CD14-positive monocyte (primary cell): ENCODE results near the gene RNASE13. TPM values are rescaled to one million over a fixed set of nuclear protein-coding genes. Genes with fewer than 3 reads are reported as not detected.

ENCODE experiments used
- DNase-seq, 3 donors: peaks; one replicate each; pipeline ENCODE4 v3.0.0-alpha.2; 2011 to 2022
- H2AFZ ChIP-seq: 2 replicates; pipeline ENCODE4 v1.6.0; 2012; ENCODE audit warnings: mild to moderate bottlenecking, low read depth, low read length, inconsistent platforms; ENCODE audit not compliant: insufficient read depth, poor library complexity, severe bottlenecking
- H3K27ac ChIP-seq, 2 donors: 1 replicate in 1 of 2; 2 replicates in 1 of 2; pipeline ENCODE4 v1.5.1; 2012 to 2013; ENCODE audit warnings: low read length in 2 of 2, control low read depth in 1 of 2, inconsistent platforms in 1 of 2, low read depth in 1 of 2, mild to moderate bottlenecking in 1 of 2
- H3K27me3 ChIP-seq, 2 donors: one replicate each; pipeline versions ENCODE4 v1.6.0 to v1.6.1; 2011 to 2013; ENCODE audit warnings: low read length in 2 of 2; ENCODE audit not compliant: control insufficient read depth in 2 of 2, insufficient read depth in 2 of 2
- H3K36me3 ChIP-seq, 2 donors: replicated peaks in 1 of 2; 1 replicate in 1 of 2; 2 replicates in 1 of 2; pipeline versions ENCODE4 v1.5.1 to v1.6.1; 2012 to 2013; ENCODE audit warnings: low read length in 2 of 2, control low read depth in 1 of 2, inconsistent platforms in 1 of 2, mild to moderate bottlenecking in 1 of 2; ENCODE audit not compliant: insufficient read depth in 2 of 2, control insufficient read depth in 1 of 2
- H3K4me1 ChIP-seq, 2 donors: 1 replicate in 1 of 2; 2 replicates in 1 of 2; pipeline versions ENCODE4 v1.5.1 to v1.6.1; 2012 to 2013; ENCODE audit warnings: low read length in 2 of 2, control low read depth in 1 of 2, inconsistent platforms in 1 of 2, mild to moderate bottlenecking in 1 of 2, moderate library complexity in 1 of 2; ENCODE audit not compliant: insufficient read depth in 2 of 2, control insufficient read depth in 1 of 2
- H3K4me2 ChIP-seq: replicated peaks from 2 replicates; pipeline ENCODE3; 2012; ENCODE audit warnings: low read length, moderate library complexity, mild to moderate bottlenecking; ENCODE audit not compliant: poor library complexity, severe bottlenecking; ENCODE audit errors: extremely low read depth
- H3K4me3 ChIP-seq, 3 experiments: fragments of 200-600 bp in 1 of 3; sonication (generic) in 1 of 3; replicated peaks in 1 of 3; 1 replicate in 2 of 3; 2 replicates in 1 of 3; pipeline ENCODE4 v1.5.1; 2011 to 2013; ENCODE audit warnings: low read length in 3 of 3, mild to moderate bottlenecking in 3 of 3, control low read depth in 2 of 3, low read depth in 2 of 3, inconsistent platforms in 1 of 3, moderate library complexity in 1 of 3
- H3K79me2 ChIP-seq: 2 replicates; pipeline ENCODE4 v1.6.0; 2012; ENCODE audit warnings: mild to moderate bottlenecking, control low read depth, inconsistent platforms, low read length, moderate library complexity; ENCODE audit not compliant: insufficient read depth
- H3K9ac ChIP-seq: 2 replicates; pipeline ENCODE4 v1.6.0; 2017; ENCODE audit warnings: low read length, mild to moderate bottlenecking; ENCODE audit not compliant: insufficient read depth, poor library complexity, severe bottlenecking
- H3K9me3 ChIP-seq, 2 donors: replicated peaks in 1 of 2; 1 replicate in 1 of 2; 2 replicates in 1 of 2; pipeline versions ENCODE4 v1.5.1 to v1.6.1; 2012 to 2013; ENCODE audit warnings: low read length in 2 of 2, control low read depth in 1 of 2; ENCODE audit not compliant: control insufficient read depth in 1 of 2, insufficient read depth in 1 of 2
- H4K20me1 ChIP-seq: 2 replicates; pipeline ENCODE4 v1.6.0; 2012; ENCODE audit warnings: mild to moderate bottlenecking, low read length, control low read depth, moderate library complexity; ENCODE audit not compliant: insufficient read depth
- H3K27ac Mint-ChIP-seq, 7 donors: one replicate each; pipeline ENCODE4 v1.8.0; 2020; ENCODE audit warnings: mild to moderate bottlenecking in 7 of 7, mixed read lengths in 7 of 7, moderate library complexity in 6 of 7, inconsistent platforms in 2 of 7
- H3K27me3 Mint-ChIP-seq, 3 donors: one replicate each; pipeline ENCODE4 v1.8.0; 2021 to 2022; ENCODE audit warnings: low read depth in 3 of 3, mild to moderate bottlenecking in 3 of 3, mixed read lengths in 3 of 3, moderate library complexity in 3 of 3, inconsistent platforms in 1 of 3
- H3K36me3 Mint-ChIP-seq, 2 donors: one replicate each; pipeline ENCODE4 v1.8.0; 2020; ENCODE audit warnings: mixed read lengths in 2 of 2, inconsistent platforms in 1 of 2, mild to moderate bottlenecking in 1 of 2
- H3K4me1 Mint-ChIP-seq: one replicate; pipeline ENCODE4 v1.8.0; 2020; ENCODE audit warnings: mild to moderate bottlenecking, mixed read lengths
- H3K4me3 Mint-ChIP-seq, 2 donors: one replicate each; pipeline ENCODE4 v1.8.0; 2020; ENCODE audit warnings: mild to moderate bottlenecking in 2 of 2, mixed read lengths in 2 of 2, moderate library complexity in 1 of 2
- H3K9me3 Mint-ChIP-seq, 7 donors: one replicate each; pipeline ENCODE4 v1.8.0; 2020 to 2022; ENCODE audit warnings: mixed read lengths in 7 of 7, mild to moderate bottlenecking in 6 of 7, moderate library complexity in 6 of 7, inconsistent platforms in 2 of 7
- WGBS: methylation state at CpG from one replicate; pipeline ENCODE4 v1.1.5; 2013; ENCODE audit warnings: missing lambda C conversion rate; ENCODE audit not compliant: insufficient coverage; 5-methylcytosine and 5-hydroxymethylcytosine counted together
- intact Hi-C, 2 donors: fragments of 100-400 bp; cut with micrococcal nuclease; formaldehyde crosslinking; loops; one replicate each; pipeline versions ENCODE4 v1.15.0 to v1.15.1; 2023
- polyA plus RNA-seq, 3 donors: library from polyadenylated mRNA; depleted of rRNA in 1 of 3; unstranded in 2 of 3; stranded (reverse) in 1 of 3; fragments of 300-500 nt in 2 of 3; fragments of >200 nt in 1 of 3; fragmentation: Illumina TruSeq in 2 of 3; gene quantifications; 1 replicate in 2 of 3; 2 replicates in 1 of 3; pipeline ENCODE4 v1.2.3, GENCODE V29; 2012 to 2021
- TF ChIP-seq, protein P1 (sequence below): fragments of 200-600 bp; IDR thresholded peaks from one replicate; pipeline ENCODE4 v1.8.0; 2022; ENCODE audit warnings: antibody characterized with exemption, mild to moderate bottlenecking

The RNASE13 gene
- polyA plus RNA-seq, 3 donors, result 0.39 TPM; not detected in 2

GRCh38 chr14:20989787-20990600 is 44.6 kb downstream of the RNASE13 start, which contains the start of gene METTL17:
Gene METTL17, plus strand, starts transcription at chr14:20989980. Its CDS starts 23 bp downstream, at chr14:20990003.
- Histone ChIP-seq H3K4me3 (peak within 1 kb of the TSS; percentile 72 to 97 (median 72)), H3K27me3 (no peaks in the 10 kb centered on the region), H3K4me2 (peak within 1 kb of the TSS; percentile 95), H3K9me3 (no peaks in the 10 kb centered on the region), H2AFZ (peak within 1 kb of the TSS; percentile 96), H3K4me1 (peaks cover 46 to 60% of the 10 kb centered on the region in 2 donors), H3K9ac (peak within 1 kb of the TSS; percentile 68), H3K36me3 (peaks cover 29 to 38% of the 10 kb centered on the region in 2 donors), H3K27ac (peak within 1 kb of the TSS; percentile 64 to 82), H3K79me2 (peaks cover 23% of the 10 kb centered on the region), H4K20me1 (peaks cover 4% of the 10 kb centered on the region)
- Mint-ChIP-seq H3K4me1 (peaks cover 55% of the 10 kb centered on the region), H3K27me3 (peaks cover 0 to 2% (median 2%) of the 10 kb centered on the region in 3 donors), H3K9me3 (no peaks in the 10 kb centered on the region), H3K36me3 (peaks cover 30 to 36% of the 10 kb centered on the region in 2 donors), H3K4me3 (peak within 1 kb of the TSS; percentile 92 to 93), H3K27ac (peak within 1 kb of the TSS; percentile 70 to 92 (median 90))
- TF ChIP-seq, protein P1, sequence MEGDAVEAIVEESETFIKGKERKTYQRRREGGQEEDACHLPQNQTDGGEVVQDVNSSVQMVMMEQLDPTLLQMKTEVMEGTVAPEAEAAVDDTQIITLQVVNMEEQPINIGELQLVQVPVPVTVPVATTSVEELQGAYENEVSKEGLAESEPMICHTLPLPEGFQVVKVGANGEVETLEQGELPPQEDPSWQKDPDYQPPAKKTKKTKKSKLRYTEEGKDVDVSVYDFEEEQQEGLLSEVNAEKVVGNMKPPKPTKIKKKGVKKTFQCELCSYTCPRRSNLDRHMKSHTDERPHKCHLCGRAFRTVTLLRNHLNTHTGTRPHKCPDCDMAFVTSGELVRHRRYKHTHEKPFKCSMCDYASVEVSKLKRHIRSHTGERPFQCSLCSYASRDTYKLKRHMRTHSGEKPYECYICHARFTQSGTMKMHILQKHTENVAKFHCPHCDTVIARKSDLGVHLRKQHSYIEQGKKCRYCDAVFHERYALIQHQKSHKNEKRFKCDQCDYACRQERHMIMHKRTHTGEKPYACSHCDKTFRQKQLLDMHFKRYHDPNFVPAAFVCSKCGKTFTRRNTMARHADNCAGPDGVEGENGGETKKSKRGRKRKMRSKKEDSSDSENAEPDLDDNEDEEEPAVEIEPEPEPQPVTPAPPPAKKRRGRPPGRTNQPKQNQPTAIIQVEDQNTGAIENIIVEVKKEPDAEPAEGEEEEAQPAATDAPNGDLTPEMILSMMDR, result peak; percentile 39
- DNase-seq, result peak; percentile 79 to 92 (median 86)
- intact Hi-C loops, result no loop called here
- WGBS, result under 1% methylated on average over 37 of the region's 42 CpGs

- no peaks in the 10 kb centered on the region for H3K27me3 ChIP-seq
- peak overlapping the region; percentile 68 for H3K9ac ChIP-seq
- peak overlapping the region; percentile 41 for H2AFZ ChIP-seq
- Mint-ChIP-seq H3K9me3 (no peaks in the 10 kb centered on the region), H3K4me1 (peaks cover 57% of the 10 kb centered on the region), H3K27me3 (peaks cover 0 to 2% (median 2%) of the 10 kb centered on the region in 3 donors), H3K27ac (peak overlapping the region; percentile 70 to 92 (median 90)), H3K36me3 (peaks cover 24 to 30% of the 10 kb centered on the region in 2 donors), H3K4me3 (peak overlapping the region; percentile 92 to 93)
- peak overlapping the region; percentile 95 for H3K4me2 ChIP-seq
- DNase-seq, result no peak
- H3K4me1 ChIP-seq, result peaks cover 50 to 63% of the 10 kb centered on the region in 2 donors
- 0% methylated on average over 1 of the region's 11 CpGs for WGBS
- peaks cover 24 to 32% of the 10 kb centered on the region in 2 donors for H3K36me3 ChIP-seq
- TF ChIP-seq, protein P1, result no peak
- H3K27ac ChIP-seq, result peak overlapping the region; percentile 64 to 72
- no peaks in the 10 kb centered on the region for H3K9me3 ChIP-seq
- peaks cover 23% of the 10 kb centered on the region for H3K79me2 ChIP-seq
- intact Hi-C loops, result no loop called here
- H3K4me3 ChIP-seq, result peak overlapping the region; percentile 72 to 97 (median 72)
- H4K20me1 ChIP-seq, result peaks cover 4% of the 10 kb centered on the region
These were observed 45.2 kb downstream of the RNASE13 start for GRCh38 chr14:20989471-20989786.
